T-helper 2 cell treated with Interferon-gamma antibody and Interleukin-4, amounts not matched to agents 100 ng/mL and 5 ng/mL, for 36 hours (primary cell): ENCODE measurements around the gene ALKBH5. TPM values are rescaled to one million over a fixed set of nuclear protein-coding genes. Genes with fewer than 3 reads are reported as not detected.

ENCODE experiments used
- intact Hi-C: fragments of 100-400 bp; cut with micrococcal nuclease; formaldehyde crosslinking; loops from one replicate; pipeline ENCODE4 v1.15.1; 2023
- total RNA-seq: library from RNA; stranded (reverse); gene quantifications from 2 replicates; pipeline ENCODE4 v1.2.3, GENCODE V29; 2022

ALKBH5 gene
- 99.2 and 102 TPM in 2 replicates for total RNA-seq

DNA sequence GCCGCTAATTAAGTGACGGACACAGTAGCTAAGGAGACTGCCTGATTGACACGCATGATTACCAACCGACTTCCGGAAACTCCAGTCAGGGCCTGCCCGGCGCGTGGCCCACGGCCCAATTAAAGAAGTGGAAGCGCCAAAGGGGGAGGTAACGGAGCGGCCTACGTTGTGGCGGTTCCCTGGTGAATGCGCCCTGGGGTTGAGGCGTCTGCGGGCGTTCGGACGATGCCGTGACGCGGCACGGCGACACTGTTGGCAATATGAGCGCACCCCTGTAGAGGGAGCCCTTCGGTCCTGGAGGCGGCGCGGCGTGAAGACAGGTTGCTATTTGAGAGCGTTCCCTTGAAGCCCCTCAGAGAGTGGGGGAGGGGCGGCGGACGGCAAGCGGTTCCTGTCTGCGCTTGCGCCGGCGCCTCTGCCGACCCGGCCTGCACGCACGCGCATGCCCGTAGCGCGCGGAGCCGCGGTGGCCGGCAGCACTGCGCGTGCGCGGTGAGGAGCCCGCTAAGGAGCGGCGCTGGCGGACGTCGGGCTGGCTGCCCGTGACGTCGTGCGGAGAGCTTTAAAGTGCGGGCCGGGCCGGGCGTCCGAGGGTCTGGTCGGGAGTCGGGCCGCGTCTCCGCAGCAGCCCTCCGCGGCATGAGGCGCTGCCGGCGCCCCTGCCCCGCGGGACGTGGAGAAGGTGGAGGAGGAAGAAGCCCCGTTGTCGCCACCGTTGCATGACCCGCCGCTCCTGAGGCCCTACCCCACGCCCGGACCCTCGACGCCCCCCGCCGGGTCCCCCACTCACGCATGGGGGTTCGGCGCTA, at the start of gene ALKBH5:
Gene ALKBH5, plus strand, starts transcription at position 495 of the 809 bp plus-strand sequence. CDS start 416 bp downstream, outside the sequence.
- intact Hi-C loops, result loop anchor here (1.0 to 10.0 kb wide), 9 partner anchors 25 to 359 kb away; partner anchors contain the start of genes ATPAF2, DRC3, DRG2 and FLII

DNA sequence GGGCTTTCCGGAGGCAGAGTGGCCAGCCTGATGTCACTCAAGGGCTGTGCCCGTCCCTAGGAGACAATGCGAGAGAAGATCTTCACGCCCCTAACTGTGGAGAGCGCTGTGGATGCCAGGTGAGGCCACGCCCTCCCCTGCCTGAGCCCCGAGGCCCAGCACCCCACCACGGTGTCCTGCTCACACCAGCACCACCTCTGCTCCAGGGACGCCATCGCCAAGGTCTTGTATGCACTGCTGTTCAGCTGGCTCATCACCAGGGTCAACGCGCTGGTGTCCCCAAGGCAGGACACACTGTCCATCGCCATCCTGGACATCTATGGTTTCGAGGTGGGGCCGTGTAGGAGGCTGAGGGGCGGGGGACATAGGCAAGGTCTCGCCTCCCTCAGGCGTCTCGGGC, 47.3 kb upstream of the ALKBH5 start:
- intact Hi-C loops, result no loop called here

DNA sequence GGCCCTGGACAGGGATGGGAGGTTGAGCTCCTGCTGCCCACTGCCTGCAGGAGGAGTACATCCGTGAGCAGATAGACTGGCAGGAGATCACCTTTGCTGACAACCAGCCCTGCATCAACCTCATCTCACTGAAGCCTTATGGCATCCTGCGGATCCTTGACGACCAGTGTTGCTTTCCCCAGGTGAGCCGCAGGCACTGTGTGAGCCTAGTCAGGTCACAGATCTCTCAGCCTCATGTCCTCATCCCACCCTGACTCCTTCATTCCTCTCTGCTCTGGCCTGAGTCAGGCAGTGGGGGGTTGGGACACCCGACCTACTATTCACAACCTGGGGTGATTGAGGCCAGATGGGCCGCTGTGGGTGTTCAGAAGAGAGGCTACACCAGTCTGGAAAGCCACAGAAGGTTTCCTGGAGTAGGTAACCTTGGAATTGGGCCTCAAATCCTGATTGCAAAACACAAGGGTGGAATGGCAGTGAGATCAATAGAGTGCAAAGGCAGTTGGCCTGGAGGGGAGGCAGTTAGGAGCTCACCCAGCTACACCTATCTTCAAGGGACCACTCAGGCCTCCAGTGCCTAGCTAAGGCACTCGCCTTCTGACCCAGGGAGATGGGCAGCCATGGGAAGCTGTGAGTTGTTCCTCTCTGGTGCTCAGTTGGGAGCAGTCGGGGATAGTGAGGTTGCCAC, 45.4 kb upstream of the ALKBH5 start:
- intact Hi-C loops, result no loop called here

DNA sequence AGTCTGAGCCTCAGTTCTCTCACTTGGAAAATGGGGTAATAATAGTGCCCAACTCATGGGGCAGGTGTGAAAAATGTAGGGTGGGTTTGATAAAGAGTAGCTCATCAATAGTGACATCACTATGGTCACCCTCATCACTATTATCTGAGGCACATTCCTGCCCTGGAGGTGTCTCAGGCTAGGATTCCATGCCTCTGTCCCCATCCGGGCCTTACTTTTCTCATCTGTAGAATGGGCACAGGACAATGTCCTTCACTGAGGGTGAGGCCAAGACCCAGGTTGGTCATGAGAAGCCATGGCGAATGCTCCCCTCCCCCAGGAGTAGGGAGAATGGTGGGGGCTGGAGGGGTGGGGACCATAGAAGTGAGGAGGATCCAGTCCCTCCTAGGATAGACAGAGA, 44.5 kb upstream of the ALKBH5 start:
- intact Hi-C loops, result no loop called here

DNA sequence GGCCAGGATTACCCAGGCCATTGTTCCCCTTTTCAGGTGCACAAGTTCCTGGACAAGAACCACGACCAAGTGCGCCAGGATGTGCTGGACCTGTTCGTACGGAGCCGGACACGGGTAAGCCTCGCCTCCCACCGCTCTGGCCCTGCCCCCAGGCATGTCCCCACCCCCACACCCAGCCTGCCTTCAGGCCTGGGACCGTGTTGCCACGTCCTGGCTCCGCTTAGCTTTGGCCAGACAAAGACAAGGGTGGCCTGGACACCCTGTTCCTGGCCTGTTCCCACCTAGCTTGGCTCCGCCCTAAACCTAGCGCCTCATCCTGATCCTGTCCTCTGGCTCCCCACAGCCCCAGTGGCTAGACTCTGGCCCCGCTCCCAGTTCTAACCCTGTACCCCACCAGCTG, 44.1 kb upstream of the ALKBH5 start:
- intact Hi-C loops, result no loop called here

DNA sequence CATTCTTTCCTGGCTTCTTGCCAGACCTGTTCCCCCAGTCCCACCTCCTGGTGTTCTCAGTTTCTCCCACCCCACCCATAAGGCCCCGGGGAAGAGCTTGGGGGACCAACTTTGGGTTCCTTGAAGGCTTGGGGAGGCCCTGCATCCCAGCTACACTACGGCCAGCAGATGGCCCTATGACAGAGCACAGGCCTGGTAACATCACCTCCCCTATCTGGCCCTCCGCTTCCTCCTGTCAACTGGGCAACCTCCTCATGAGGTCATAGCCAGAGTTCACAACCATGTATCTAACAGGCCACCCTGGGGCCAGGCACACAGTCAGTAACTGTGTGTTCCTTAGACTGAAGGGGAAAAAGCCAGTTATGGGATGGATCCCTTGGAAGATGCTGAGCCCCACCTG, 43.7 kb upstream of the ALKBH5 start:
- intact Hi-C loops, result no loop called here

DNA sequence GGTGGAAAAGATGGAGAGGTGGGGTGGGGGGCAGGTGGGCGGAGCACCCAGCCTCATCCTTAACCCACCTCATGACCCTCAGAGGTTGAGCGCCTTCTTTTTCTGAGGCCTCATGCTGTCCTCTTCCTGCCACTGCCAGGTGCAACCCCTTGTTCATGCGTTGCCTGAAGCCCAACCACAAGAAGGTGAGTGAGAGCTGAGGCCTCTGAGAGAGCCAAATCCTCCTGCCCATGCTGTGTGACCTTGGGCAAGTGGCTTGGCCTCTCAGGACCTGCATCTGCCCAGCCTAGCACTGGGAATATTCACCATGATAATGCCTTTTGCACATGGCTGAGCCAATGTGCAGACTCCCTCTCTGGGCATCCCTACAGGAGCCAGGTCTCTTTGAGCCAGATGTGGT, 43.0 kb upstream of the ALKBH5 start:
- intact Hi-C loops, result loop anchor here (1.0 kb wide), 1 partner anchor 43 kb away; the partner anchor contains the start of gene ALKBH5

DNA sequence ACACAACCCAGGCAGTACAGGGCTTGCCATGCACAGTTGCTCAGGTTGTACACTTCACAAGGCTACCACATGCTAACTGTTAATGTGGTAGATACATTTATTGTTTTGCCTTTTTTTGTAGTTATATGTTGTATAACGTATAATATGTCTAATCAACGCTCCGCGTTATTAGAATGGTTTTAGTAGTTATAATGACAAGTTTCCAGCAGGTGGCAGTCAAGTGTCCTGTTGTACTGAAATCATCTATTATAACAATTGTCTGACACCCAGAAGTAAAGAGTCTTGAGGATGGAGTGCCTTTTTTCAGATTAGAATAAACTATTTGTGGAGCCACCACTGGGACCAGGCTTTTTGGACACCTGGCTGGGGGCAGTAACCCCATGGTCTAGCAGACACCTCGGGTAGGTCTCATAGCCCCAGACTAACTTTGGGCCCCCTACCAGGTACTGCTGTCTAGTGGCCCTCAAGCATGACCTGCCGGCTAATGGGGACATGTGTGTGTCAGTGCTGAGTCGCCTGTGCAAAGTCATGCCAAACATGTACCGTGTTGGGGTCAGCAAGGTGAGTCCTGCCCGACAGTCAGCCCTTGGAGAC, 42.3 kb upstream of the ALKBH5 start:
- intact Hi-C loops, result loop anchor here (1.0 kb wide), 1 partner anchor 42 kb away; the partner anchor contains the start of gene ALKBH5

DNA sequence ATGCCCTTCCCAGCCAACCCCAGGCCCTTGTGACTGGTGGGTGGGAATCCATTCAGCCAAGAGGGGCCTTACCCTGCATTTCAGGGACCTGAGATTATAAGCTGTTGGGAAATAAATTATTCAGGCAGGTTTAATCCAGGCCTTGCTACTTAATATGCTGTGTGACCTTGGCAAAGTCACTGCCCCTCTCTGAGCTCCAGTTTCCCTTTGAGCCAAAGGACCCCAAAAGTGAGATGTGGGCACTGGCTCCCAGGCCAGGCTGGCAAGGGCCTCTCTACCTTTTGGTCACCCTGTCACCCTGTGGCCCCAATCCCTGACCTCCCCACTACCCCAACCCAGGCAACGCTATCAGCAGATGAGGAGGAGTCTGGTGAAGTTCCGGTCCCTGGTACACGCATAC, 41.2 kb upstream of the ALKBH5 start:
- intact Hi-C loops, result no loop called here

DNA sequence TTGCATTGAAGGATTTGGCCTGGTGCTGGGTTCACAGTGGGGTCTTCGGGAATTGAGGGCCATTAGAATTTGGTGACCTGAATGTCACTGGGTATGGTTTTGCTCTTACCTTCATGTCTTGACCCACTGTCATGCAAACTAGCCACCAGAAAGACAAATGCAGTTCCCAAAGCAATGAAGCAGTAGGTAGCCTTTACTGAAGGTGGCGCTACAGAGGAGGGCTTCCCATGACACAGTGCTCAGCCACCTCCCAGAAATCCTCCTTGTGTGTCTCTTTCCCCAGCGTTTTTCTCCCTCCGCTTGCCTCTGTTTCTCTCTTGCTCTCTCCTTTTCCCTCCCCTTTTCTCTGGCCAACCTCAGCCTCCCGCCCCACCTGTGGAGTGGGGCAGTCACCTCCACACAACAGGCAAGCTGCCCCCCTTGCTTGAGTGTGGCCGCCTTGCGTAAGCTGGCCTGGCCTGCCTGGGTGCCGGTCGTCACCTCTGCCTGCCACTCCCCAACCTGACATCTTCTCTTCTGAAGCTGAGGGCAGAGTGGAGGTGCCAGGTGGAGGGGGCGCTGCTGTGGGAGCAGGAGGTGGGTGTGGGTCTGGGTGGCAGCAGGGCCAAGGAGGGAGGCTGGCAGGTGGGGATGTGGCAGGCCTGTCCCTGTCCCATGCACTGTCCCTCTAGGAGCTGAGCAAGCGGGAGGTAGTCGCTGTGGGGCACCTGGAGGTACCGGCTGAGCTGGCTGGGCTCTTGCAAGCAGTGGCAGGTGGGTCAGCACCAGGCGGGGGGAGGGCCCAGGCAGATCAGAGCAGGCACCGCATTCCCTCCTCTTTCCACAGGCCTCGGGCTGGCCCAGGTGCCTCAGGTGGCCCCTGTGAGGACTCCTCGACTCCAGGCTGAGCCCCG, 40.3 kb upstream of the ALKBH5 start:
- intact Hi-C loops, result no loop called here

DNA sequence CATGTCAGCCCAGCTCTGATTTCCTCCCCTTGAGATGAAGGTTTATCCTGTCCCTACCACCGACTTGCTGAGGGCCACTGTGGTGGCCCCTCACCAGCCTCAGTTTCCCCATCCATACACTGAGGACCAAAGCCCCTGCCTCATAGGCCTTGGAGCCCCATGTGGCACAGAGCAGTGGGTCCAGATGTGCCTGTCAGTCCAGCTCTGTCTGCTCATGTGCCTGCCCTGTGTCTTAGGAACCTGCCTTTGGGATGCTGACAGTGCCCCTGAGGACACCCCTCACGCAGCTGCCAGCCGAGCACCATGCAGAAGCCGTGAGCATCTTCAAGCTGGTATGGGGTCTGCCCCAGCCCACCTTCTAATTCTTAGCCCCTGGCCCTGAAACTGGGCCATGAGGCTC, 39.4 kb upstream of the ALKBH5 start:
- intact Hi-C loops, result no loop called here

DNA sequence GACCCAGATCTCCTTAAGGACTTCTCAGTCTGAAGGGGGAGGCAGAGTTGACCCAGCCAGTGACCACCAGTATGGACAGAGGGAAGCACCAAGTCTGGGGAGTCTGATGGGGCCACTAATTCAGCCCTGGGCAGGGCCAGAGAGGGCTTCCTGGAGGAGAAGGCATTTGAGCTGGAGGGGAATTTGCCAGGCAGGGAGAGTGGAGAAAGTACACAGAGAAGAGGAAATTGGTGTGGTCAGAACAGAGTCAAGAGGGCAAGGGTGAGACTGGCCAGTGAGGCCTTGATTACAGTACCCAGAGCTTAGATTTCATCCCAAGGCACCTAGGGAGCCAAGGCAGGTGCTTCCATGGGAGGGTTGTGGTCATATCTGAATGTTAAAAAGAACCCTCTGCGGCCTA, 38.8 kb upstream of the ALKBH5 start:
- intact Hi-C loops, result no loop called here

DNA sequence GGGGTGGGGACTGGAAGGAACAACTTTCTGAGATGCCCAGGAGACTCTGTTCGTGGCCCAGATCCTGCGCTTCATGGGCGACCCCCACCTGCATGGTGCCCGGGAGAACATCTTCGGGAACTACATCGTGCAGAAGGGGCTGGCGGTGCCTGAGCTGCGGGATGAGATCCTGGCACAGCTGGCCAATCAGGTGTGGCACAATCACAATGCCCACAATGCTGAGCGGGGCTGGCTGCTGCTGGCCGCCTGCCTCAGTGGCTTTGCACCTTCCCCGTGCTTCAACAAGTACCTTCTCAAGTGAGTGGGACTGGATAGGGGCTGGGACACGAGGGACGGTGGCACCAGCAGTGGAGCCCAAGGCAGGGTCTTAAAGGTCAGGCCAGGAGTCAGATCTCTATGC, 37.8 kb upstream of the ALKBH5 start:
- intact Hi-C loops, result no loop called here

DNA sequence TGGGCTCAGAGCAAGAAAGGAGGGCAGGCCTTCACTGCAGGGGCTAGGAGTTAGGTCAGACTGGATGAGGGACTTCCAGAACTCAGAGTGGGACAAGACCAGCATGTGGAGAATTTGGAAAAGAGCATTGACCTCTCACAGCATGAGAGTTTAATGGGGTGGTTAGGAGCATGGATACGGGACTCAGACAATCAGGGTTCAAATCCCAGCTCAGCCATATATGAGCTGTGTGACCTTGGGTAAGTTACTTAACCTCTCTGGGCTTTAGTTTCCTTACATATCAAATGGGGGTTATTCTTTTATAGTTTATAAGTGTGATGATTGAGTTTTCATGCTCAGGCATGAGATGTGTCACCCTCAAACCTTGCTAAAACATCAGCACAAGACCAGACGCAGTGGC, 37.4 kb upstream of the ALKBH5 start:
- intact Hi-C loops, result no loop called here

DNA sequence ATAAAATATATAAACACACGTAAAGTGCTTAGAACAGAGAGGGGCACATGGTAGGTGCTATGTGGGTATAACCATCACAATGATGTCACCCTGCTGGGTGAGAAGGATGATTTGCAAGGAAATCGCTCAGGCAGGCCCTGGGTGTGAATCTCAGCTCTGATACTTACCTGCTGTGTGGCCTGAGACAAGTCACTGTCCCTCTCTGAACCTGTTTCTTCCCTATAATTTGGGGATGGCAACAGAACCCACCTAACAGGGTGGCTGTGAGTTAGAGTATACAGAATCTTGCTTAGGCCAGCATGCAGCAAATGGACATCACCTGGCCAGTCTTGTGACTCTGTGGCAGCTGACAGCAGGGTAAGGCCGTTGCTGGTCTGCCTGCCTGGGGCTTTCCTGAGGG, 36.6 kb upstream of the ALKBH5 start:
- intact Hi-C loops, result no loop called here

DNA sequence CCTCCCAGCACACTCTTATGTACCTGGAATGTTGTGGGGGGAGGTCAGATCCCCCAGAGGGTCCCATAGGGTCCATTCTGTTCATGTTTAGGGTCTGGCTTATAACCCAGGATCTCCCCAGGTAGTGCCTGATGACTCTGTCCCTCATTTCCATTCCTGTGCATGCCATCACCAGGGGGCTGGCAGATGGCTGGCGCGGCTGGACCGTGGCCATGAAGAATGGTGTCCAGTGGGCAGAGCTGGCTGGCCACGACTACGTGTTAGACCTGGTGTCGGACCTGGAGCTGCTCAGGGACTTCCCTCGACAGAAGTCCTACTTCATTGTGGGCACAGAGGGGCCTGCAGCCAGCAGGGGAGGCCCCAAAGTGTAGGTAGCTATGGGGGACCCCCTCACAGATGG, 35.0 kb upstream of the ALKBH5 start:
- intact Hi-C loops, result no loop called here

DNA sequence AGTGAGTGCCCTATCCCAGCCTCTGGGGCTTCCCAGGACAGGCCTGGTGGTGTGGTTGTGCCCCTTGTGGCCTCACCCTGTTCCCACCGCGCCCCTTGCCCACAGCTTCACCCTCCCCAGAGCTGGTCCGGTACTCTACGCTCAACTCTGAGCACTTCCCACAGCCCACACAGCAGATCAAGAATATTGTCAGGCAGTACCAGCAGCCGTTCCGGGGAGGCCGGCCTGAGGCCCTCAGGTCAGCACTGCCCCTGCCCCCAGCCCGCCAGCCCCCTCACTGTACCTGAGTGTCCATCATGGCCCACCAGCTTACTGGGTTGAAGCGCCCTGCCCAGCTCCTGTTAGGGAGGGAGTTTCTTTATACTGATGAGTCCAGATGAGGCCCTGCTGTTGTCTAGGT, 32.3 kb upstream of the ALKBH5 start:
- intact Hi-C loops, result no loop called here

DNA sequence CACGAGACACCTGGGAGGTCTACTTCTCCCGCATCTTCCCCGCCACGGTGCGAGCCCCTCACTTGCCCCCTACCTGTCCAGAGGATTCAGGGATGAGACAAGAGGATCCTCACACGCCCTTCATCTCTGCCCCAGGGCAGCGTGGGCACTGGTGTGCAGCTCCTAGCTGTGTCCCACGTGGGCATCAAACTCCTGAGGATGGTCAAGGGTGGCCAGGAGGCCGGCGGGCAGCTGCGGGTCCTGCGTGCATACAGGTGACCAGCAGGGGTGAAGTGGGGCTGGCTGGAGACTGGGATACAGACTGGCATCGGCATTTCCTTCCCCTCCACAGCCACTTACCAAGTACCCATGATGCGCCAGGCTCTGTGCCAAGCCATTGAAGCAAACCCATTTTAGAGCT, 28.4 kb upstream of the ALKBH5 start:
- intact Hi-C loops, result no loop called here

DNA sequence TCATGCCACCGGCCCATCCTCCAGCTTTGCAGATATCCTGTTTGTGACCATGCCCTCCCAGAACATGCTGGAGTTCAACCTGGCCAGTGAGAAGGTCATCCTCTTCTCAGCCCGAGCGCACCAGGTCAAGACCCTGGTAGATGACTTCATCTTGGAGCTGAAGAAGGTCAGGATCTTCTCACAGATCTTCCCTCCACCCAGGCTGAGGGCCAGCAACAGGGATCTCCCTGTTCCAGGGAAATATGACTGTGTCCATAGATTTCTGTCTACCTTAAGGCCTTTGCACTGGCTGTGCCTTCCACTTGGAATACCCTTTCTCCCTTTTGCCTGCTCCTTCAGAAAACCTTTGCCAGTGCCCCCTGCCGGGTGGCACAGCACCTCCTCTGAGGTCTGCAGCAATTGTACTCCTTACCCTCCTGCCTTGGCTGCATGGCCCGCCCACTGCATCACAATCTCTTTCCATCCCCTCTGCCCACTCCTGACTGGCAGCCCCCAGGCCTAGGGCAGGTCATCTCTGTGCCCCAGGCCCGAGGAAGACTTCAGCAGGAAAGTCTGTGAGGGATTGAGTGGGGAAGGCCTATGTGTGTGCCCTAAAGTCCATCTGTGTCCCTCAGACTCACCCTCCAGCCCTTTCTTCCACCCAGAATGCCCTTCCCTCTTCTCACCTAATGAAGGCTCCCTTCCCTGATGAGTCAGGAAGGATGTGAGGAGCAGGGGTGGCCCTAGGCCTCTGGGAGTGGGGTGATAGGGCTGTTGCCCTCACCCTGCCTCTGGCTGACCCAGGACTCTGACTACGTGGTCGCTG, 27.3 kb upstream of the ALKBH5 start:
- intact Hi-C loops, result no loop called here

DNA sequence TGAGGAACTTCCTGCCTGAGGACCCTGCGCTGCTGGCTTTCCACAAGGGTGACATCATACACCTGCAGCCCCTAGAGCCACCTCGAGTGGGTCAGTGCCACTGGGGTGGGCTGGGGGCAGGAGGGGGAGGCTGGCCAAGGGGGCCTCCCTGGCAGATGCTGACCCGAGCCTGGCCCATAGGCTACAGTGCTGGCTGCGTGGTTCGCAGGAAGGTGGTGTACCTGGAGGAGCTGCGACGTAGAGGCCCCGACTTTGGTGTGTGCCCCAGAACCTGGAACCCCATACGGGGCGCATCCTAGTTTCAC, 26.7 kb upstream of the ALKBH5 start:
- intact Hi-C loops, result no loop called here
